GM23338 (cell line): ENCODE results near the gene ADGRD1. TPM values are rescaled to one million over a fixed set of nuclear protein-coding genes. Genes with fewer than 3 reads are reported as not detected.

ENCODE experiments used
- ATAC-seq: fragments of 200-7000 bp; cut with Tn5 transposase; 3 replicates; pipeline ENCODE4 v1.9.1; 2020
- DNase-seq: peaks from one replicate; pipeline ENCODE4 v3.0.0-alpha.2; 2015; ENCODE audit warnings: low spot score
- H2AFZ ChIP-seq: fragments of 200-600 bp; sonication (generic); 2 replicates; pipeline ENCODE4 v1.8.0; 2016; ENCODE audit warnings: antibody characterized with exemption, mild to moderate bottlenecking, moderate library complexity
- H3F3A ChIP-seq: fragments of 200-600 bp; sonication (generic); replicated peaks from 2 replicates; pipeline ENCODE4 v1.8.0; 2017; ENCODE audit warnings: antibody characterized with exemption, mixed run types, low read depth
- H3K27ac ChIP-seq: fragments of 200-600 bp; sonication (generic); 2 replicates; pipeline ENCODE4 v1.6.1; 2016; ENCODE audit warnings: low read depth
- H3K27me3 ChIP-seq: fragments of 200-600 bp; sonication (generic); 2 replicates; pipeline ENCODE4 v1.8.0; 2016; ENCODE audit warnings: mild to moderate bottlenecking, mixed run types, moderate library complexity; ENCODE audit not compliant: insufficient read depth
- H3K36me3 ChIP-seq: fragments of 200-600 bp; sonication (generic); 2 replicates; pipeline ENCODE4 v1.8.0; 2016; ENCODE audit warnings: mild to moderate bottlenecking; ENCODE audit not compliant: insufficient read depth
- H3K4me1 ChIP-seq: fragments of 200-600 bp; sonication (generic); 2 replicates; pipeline ENCODE4 v1.8.0; 2016; ENCODE audit warnings: mild to moderate bottlenecking, moderate library complexity; ENCODE audit not compliant: insufficient read depth
- H3K4me2 ChIP-seq: fragments of 200-600 bp; sonication (generic); 2 replicates; pipeline ENCODE4 v1.7.1; 2017; ENCODE audit warnings: mixed run types
- H3K4me3 ChIP-seq: fragments of 200-600 bp; sonication (generic); 2 replicates; pipeline ENCODE4 v1.6.1; 2016; ENCODE audit warnings: mixed run types
- H3K79me2 ChIP-seq: fragments of 200-600 bp; sonication (generic); replicated peaks from 2 replicates; pipeline ENCODE4 v1.8.0; 2017; ENCODE audit warnings: mild to moderate bottlenecking; ENCODE audit not compliant: insufficient read depth
- H3K9me2 ChIP-seq: fragments of 200-600 bp; sonication (generic); 2 replicates; pipeline ENCODE4 v1.8.0; 2017; ENCODE audit not compliant: insufficient read depth
- H4K20me1 ChIP-seq: fragments of 200-600 bp; sonication (generic); replicated peaks from 2 replicates; pipeline ENCODE4 v1.8.0; 2017; ENCODE audit warnings: mild to moderate bottlenecking; ENCODE audit not compliant: insufficient read depth
- H3K27ac Mint-ChIP-seq: 2 replicates; pipeline ENCODE4 v1.8.0; 2020; ENCODE audit warnings: inconsistent platforms, mild to moderate bottlenecking, moderate library complexity, mixed read lengths
- H3K27me3 Mint-ChIP-seq: 3 replicates; pipeline ENCODE4 v1.8.0; 2022; ENCODE audit warnings: low read depth, mild to moderate bottlenecking, moderate library complexity, mixed read lengths, inconsistent platforms; ENCODE audit not compliant: insufficient read depth, poor library complexity
- H3K36me3 Mint-ChIP-seq: 3 replicates; pipeline ENCODE4 v1.8.0; 2021; ENCODE audit warnings: low read depth, mild to moderate bottlenecking, inconsistent platforms, moderate library complexity, mixed read lengths
- H3K4me1 Mint-ChIP-seq: 3 replicates; pipeline ENCODE4 v1.8.0; 2020; ENCODE audit warnings: mild to moderate bottlenecking, inconsistent platforms, mixed read lengths
- H3K4me3 Mint-ChIP-seq: 3 replicates; pipeline ENCODE4 v1.8.0; 2021; ENCODE audit warnings: moderate library complexity, mild to moderate bottlenecking, inconsistent platforms, mixed read lengths
- H3K9me3 Mint-ChIP-seq: 3 replicates; pipeline ENCODE4 v1.8.0; 2020; ENCODE audit warnings: moderate library complexity, mild to moderate bottlenecking, inconsistent platforms, mixed read lengths
- ETS1 ChIP-seq: IDR thresholded peaks from 2 replicates; pipeline ENCODE4 v1.6.1; 2016; ENCODE audit warnings: antibody characterized with exemption
- EZH2 ChIP-seq: fragments of 200-600 bp; sonication (generic); IDR thresholded peaks from one replicate; pipeline ENCODE4 v1.8.0; 2017; ENCODE audit warnings: antibody characterized with exemption, mild to moderate bottlenecking, low read depth; ENCODE audit not compliant: unreplicated experiment
- EZH2phosphoT487 ChIP-seq: fragments of 200-600 bp; sonication (generic); IDR thresholded peaks from one replicate; pipeline ENCODE4 v1.8.1; 2018; ENCODE audit warnings: antibody characterized with exemption; ENCODE audit not compliant: unreplicated experiment
- JUNB ChIP-seq: IDR thresholded peaks from one replicate; pipeline ENCODE4 v1.6.1; 2016; ENCODE audit warnings: antibody characterized with exemption; ENCODE audit not compliant: unreplicated experiment
- NANOG ChIP-seq: IDR thresholded peaks from 2 replicates; pipeline ENCODE4 v1.6.1; 2016; ENCODE audit warnings: antibody characterized with exemption, borderline replicate concordance
- POLR2AphosphoS5 ChIP-seq: IDR thresholded peaks from 2 replicates; pipeline ENCODE4 v1.6.1; 2016; ENCODE audit warnings: antibody characterized with exemption, low read depth
- REST ChIP-seq: IDR thresholded peaks from one replicate; pipeline ENCODE4 v1.6.1; 2018; ENCODE audit warnings: antibody characterized with exemption; ENCODE audit not compliant: unreplicated experiment
- STAT1 ChIP-seq: IDR thresholded peaks from one replicate; pipeline ENCODE4 v1.6.1; 2016; ENCODE audit warnings: antibody characterized with exemption; ENCODE audit not compliant: unreplicated experiment
- ZNF331 ChIP-seq: fragments of 250-450 bp; sonication (Bioruptor Pico); IDR thresholded peaks from 2 replicates; pipeline ENCODE4 v1.5.0; 2020; ENCODE audit warnings: low read depth, mild to moderate bottlenecking, moderate library complexity
- polyA plus RNA-seq: library from polyadenylated mRNA; unstranded; fragments of >200 nt; fragmentation: Nextera tagmentation; extraction: Ambion mirVana; gene quantifications from 2 replicates; pipeline ENCODE4 v1.2.1, GENCODE V29; 2016
- total RNA-seq: library from RNA; depleted of rRNA; stranded (reverse); fragments of >200 nt; shearing (Covaris generic); gene quantifications from 2 replicates; pipeline ENCODE4 v1.2.3, GENCODE V29; 2014
- TF ChIP-seq, protein P1 (sequence below), 2 experiments: fragments of 200-600 bp in 1 of 2; sonication (generic) in 1 of 2; conservative IDR thresholded peaks; 2 replicates each; pipeline versions ENCODE4 v1.5.1 to v1.6.1; 2016 to 2017; ENCODE audit warnings: antibody characterized with exemption in 2 of 2, low read depth in 2 of 2, mild to moderate bottlenecking in 2 of 2, moderate library complexity in 1 of 2

Gene ADGRD1
- total and polyA plus RNA-seq, 2 experiments from 2014 or later: 1.4 TPM; not detected in 1

- TF ChIP-seq REST (no peak), NANOG (no peak), POLR2AphosphoS5 (no peak), JUNB (no peak), STAT1 (no peak), ETS1 (no peak), ZNF331 (CRISPR knock-in tag) (no peak)
- TF ChIP-seq, protein P1, sequence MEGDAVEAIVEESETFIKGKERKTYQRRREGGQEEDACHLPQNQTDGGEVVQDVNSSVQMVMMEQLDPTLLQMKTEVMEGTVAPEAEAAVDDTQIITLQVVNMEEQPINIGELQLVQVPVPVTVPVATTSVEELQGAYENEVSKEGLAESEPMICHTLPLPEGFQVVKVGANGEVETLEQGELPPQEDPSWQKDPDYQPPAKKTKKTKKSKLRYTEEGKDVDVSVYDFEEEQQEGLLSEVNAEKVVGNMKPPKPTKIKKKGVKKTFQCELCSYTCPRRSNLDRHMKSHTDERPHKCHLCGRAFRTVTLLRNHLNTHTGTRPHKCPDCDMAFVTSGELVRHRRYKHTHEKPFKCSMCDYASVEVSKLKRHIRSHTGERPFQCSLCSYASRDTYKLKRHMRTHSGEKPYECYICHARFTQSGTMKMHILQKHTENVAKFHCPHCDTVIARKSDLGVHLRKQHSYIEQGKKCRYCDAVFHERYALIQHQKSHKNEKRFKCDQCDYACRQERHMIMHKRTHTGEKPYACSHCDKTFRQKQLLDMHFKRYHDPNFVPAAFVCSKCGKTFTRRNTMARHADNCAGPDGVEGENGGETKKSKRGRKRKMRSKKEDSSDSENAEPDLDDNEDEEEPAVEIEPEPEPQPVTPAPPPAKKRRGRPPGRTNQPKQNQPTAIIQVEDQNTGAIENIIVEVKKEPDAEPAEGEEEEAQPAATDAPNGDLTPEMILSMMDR (conservative IDR thresholded peaks at IDR 0.05; ENCODE audit: low read depth in 2 of 2): no peak
Measured at GRCh38 chr12:131129839-131130238, 176.1 kb downstream of the ADGRD1 start (continued).

- no peak for TF ChIP-seq ZNF331 (CRISPR knock-in tag)
- no peak for TF ChIP-seq JUNB
- no peak for TF ChIP-seq EZH2
- no peak for TF ChIP-seq EZH2phosphoT487
- TF ChIP-seq STAT1: no peak
- Histone ChIP-seq H2AFZ (no peak overlapping the region), H3K27ac (no peak overlapping the region), H3K4me2 (no peak overlapping the region), H3K79me2 (no peaks in the 10 kb centered on the region), H3K36me3 (no peaks in the 10 kb centered on the region), H3K27me3 (no peaks in the 10 kb centered on the region), H3K4me1 (no peaks in the 10 kb centered on the region), H4K20me1 (no peaks in the 10 kb centered on the region), H3K4me3 (no peak overlapping the region), H3F3A (no peaks in the 10 kb centered on the region), H3K9me2 (no peaks in the 10 kb centered on the region; the same call in 1 of the 2 replicates)
- ATAC-seq (no peak), DNase-seq (no peak)
- no peaks in the 10 kb centered on the region; the same call in 2 of the 3 replicates for H3K4me1 Mint-ChIP-seq
- H3K4me3 Mint-ChIP-seq: no peak overlapping the region
- H3K27me3 Mint-ChIP-seq: peaks cover 2% of the 10 kb centered on the region
- 0 out of 3 replicates have a peak, but pooled peaks cover 3% of the 10 kb centered on the region for H3K9me3 Mint-ChIP-seq
- no peaks in the 10 kb centered on the region for H3K36me3 Mint-ChIP-seq
- no peak overlapping the region for H3K27ac Mint-ChIP-seq
Measured at GRCh38 chr12:131130311-131130911, 176.7 kb downstream of the ADGRD1 start.
